ENCODE measurements around the gene FAM13B. TPM values are rescaled to one million over a fixed set of nuclear protein-coding genes. Genes with fewer than 3 reads are reported as not detected.

The FAM13B gene
- total and polyA plus RNA-seq, 2 experiments from 2014 or later: 8.1 to 22.7 TPM

- Histone ChIP-seq H3K79me2 (no peaks in the 10 kb centered on the region), H3K9me3 (ENCODE audit: low read depth) (no peaks in the 10 kb centered on the region), H2AFZ (no peak overlapping the region), H3K27me3 (no peaks in the 10 kb centered on the region), H3K9me2 (replicated peaks; ENCODE audit: insufficient read depth) (no peaks in the 10 kb centered on the region), H3K36me3 (replicated peaks; ENCODE audit: insufficient read depth, low read depth) (no peaks in the 10 kb centered on the region), H4K20me1 (ENCODE audit: insufficient read depth, poor library complexity, severe bottlenecking) (no peaks in the 10 kb centered on the region), H3K27ac (no peak overlapping the region), H3K4me1 (ENCODE audit: insufficient read depth) (no peaks in the 10 kb centered on the region), H3K4me2 (no peak overlapping the region), H3K4me3 (no peak overlapping the region)
- DNase-seq (ENCODE audit: low spot score): no peak
- WGBS (ENCODE audit: low lambda C conversion rate, missing lambda C conversion rate): 73% methylated on average over 5 of the region's 5 CpGs
- TF ChIP-seq CTCF (IDR thresholded peaks at IDR 0.05; ENCODE audit: poor library complexity) (peak; percentile 12), EZH2 (IDR thresholded peaks at IDR 0.05; ENCODE audit: borderline replicate concordance) (no peak), EZH2phosphoT487 (IDR thresholded peaks at IDR 0.05; ENCODE audit: low read depth, severe bottlenecking, unreplicated experiment) (no peak)
These were observed 32.2 kb upstream of the FAM13B start for GRCh38 chr5:138065102-138065501.

GRCh38 chr5:138064526-138064925 is 31.6 kb upstream of the FAM13B start:
- no peaks in the 10 kb centered on the region for H3K9me2 ChIP-seq (replicated peaks; ENCODE audit: insufficient read depth)
- no peak for DNase-seq (ENCODE audit: low spot score)
- H3K79me2 ChIP-seq: no peaks in the 10 kb centered on the region
- no peak overlapping the region for H2AFZ ChIP-seq
- no peak overlapping the region for H3K27ac ChIP-seq
- H4K20me1 ChIP-seq (ENCODE audit: insufficient read depth, poor library complexity, severe bottlenecking): no peaks in the 10 kb centered on the region
- H3K36me3 ChIP-seq (replicated peaks; ENCODE audit: insufficient read depth, low read depth): no peaks in the 10 kb centered on the region
- H3K4me2 ChIP-seq: no peak overlapping the region
- no peaks in the 10 kb centered on the region for H3K9me3 ChIP-seq (ENCODE audit: low read depth)
- H3K4me1 ChIP-seq (ENCODE audit: insufficient read depth): no peaks in the 10 kb centered on the region
- no peak overlapping the region for H3K4me3 ChIP-seq
- TF ChIP-seq CTCF (IDR thresholded peaks at IDR 0.05; ENCODE audit: poor library complexity): no peak
- no peak for TF ChIP-seq EZH2 (IDR thresholded peaks at IDR 0.05; ENCODE audit: borderline replicate concordance)
- TF ChIP-seq EZH2phosphoT487 (IDR thresholded peaks at IDR 0.05; ENCODE audit: low read depth, severe bottlenecking, unreplicated experiment): no peak
- H3K27me3 ChIP-seq: no peaks in the 10 kb centered on the region

GRCh38 chr5:138054847-138055558 is 22.1 kb upstream of the FAM13B start:
- WGBS (ENCODE audit: low lambda C conversion rate, missing lambda C conversion rate): 35% methylated on average over 13 of the region's 13 CpGs
- Histone ChIP-seq H3K27me3 (no peaks in the 10 kb centered on the region), H3K9me3 (ENCODE audit: low read depth) (no peaks in the 10 kb centered on the region), H3K79me2 (no peaks in the 10 kb centered on the region), H4K20me1 (ENCODE audit: insufficient read depth, poor library complexity, severe bottlenecking) (no peaks in the 10 kb centered on the region), H3K4me3 (no peak overlapping the region), H3K9me2 (replicated peaks; ENCODE audit: insufficient read depth) (no peaks in the 10 kb centered on the region), H3K36me3 (replicated peaks; ENCODE audit: insufficient read depth, low read depth) (no peaks in the 10 kb centered on the region), H3K4me2 (peak overlapping the region; percentile 36), H2AFZ (no peak overlapping the region), H3K27ac (no peak overlapping the region), H3K4me1 (ENCODE audit: insufficient read depth) (no peaks in the 10 kb centered on the region)
- no peak for DNase-seq (ENCODE audit: low spot score)
- no peak for TF ChIP-seq EZH2phosphoT487 (IDR thresholded peaks at IDR 0.05; ENCODE audit: low read depth, severe bottlenecking, unreplicated experiment)
- TF ChIP-seq CTCF (IDR thresholded peaks at IDR 0.05; ENCODE audit: poor library complexity): no peak
- TF ChIP-seq EZH2 (IDR thresholded peaks at IDR 0.05; ENCODE audit: borderline replicate concordance): no peak

Data from hepatocyte (in vitro differentiated cells).